ENCODE measurements around the gene ZBTB42.

The ZBTB42 gene

GRCh38 chr14:104782086-104782807 lies 18.7 kb upstream of the ZBTB42 start:
- peaks cover 88% of the 10 kb centered on the region for H3K36me3 ChIP-seq
- peaks cover 54% of the 10 kb centered on the region for H3K4me1 ChIP-seq
- H3K4me2 ChIP-seq, result peak overlapping the region; percentile 43
- peaks cover 97% of the 10 kb centered on the region for H4K20me1 ChIP-seq
- no peaks in the 10 kb centered on the region for H3K27me3 ChIP-seq
- H3K9ac ChIP-seq, result peak overlapping the region; percentile 36; the same call in 1 of the 2 replicates
- H3K9me3 ChIP-seq, result no peaks in the 10 kb centered on the region
- no peak for TF ChIP-seq Cebpa-rat (IDR thresholded peaks at IDR 0.05)
- peak overlapping the region; percentile 65 for H3K27ac ChIP-seq
- no peak overlapping the region for H3K4me3 ChIP-seq

GRCh38 chr14:104782808-104783139 lies 18.1 kb upstream of the ZBTB42 start:
- peak overlapping the region; percentile 43 for H3K4me2 ChIP-seq
- peaks cover 97% of the 10 kb centered on the region for H4K20me1 ChIP-seq
- peaks cover 88% of the 10 kb centered on the region for H3K36me3 ChIP-seq
- H3K27ac ChIP-seq, result peak overlapping the region; percentile 65
- no peaks in the 10 kb centered on the region for H3K27me3 ChIP-seq
- no peak for TF ChIP-seq Cebpa-rat (IDR thresholded peaks at IDR 0.05)
- H3K9me3 ChIP-seq, result no peaks in the 10 kb centered on the region
- H3K4me3 ChIP-seq, result no peak overlapping the region
- H3K4me1 ChIP-seq, result peaks cover 60% of the 10 kb centered on the region
- peak overlapping the region; percentile 36; the same call in 1 of the 2 replicates for H3K9ac ChIP-seq

DNA sequence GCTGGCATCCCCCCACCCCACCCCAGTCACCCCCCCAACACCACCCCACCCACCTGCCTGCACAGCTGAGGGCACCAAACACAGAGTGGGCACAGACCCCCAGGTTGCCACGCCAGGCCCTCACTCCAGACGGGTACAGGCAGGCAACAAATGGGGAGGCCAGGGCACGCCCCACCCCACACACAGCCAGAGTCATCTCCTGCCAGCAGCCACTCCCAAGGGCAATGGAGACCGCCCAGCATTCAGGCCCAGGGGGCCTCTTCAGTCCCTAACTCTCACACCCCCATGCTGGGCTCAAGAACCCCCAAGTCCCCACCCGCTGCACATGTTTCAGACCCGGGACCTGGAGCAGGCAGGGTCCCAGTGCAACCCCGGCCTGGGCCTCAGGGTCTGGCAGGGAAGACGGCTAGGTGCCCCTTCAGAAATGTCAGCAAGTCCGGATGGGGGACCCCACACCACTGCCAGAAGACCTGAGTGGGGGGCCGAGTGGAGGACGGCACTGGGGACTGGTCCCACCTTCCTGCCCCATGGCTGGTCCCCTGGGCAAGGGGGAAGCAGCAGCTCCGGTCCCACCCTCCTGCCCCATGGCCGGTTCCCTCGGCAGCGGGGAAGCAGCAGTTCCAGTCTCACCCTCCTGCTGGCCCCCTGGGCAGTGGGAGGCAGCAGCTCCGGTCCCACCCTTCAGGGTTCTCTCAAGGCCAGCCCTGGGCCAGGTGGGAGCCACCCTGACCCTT lies 17.2 kb upstream of the ZBTB42 start:
- H3K36me3 ChIP-seq, result peaks cover 88% of the 10 kb centered on the region
- H4K20me1 ChIP-seq, result peaks cover 97% of the 10 kb centered on the region
- TF ChIP-seq Cebpa-rat (IDR thresholded peaks at IDR 0.05), result no peak
- no peaks in the 10 kb centered on the region for H3K9me3 ChIP-seq
- peak overlapping the region; percentile 51 for H3K4me2 ChIP-seq
- peak overlapping the region; percentile 8; the same call in 1 of the 2 replicates for H3K9ac ChIP-seq
- no peak overlapping the region for H3K4me3 ChIP-seq
- peak overlapping the region; percentile 60; the same call in 1 of the 2 replicates for H3K27ac ChIP-seq
- H3K4me1 ChIP-seq, result peaks cover 68% of the 10 kb centered on the region
- no peaks in the 10 kb centered on the region for H3K27me3 ChIP-seq

- peaks cover 74% of the 10 kb centered on the region for H3K4me1 ChIP-seq
- H4K20me1 ChIP-seq, result peaks cover 97% of the 10 kb centered on the region
- H3K4me2 ChIP-seq, result peak overlapping the region; percentile 51
Observed at GRCh38 chr14:104784218-104784568, 16.7 kb upstream of the ZBTB42 start.

GRCh38 chr14:104784846-104785707 lies 15.8 kb upstream of the ZBTB42 start:
- H3K4me2 ChIP-seq, result peak overlapping the region; percentile 90
- peak overlapping the region; percentile 80 for H3K27ac ChIP-seq
- H3K4me3 ChIP-seq, result no peak overlapping the region
- peaks cover 81% of the 10 kb centered on the region for H3K4me1 ChIP-seq
- H3K36me3 ChIP-seq, result peaks cover 88% of the 10 kb centered on the region
- H3K9me3 ChIP-seq, result no peaks in the 10 kb centered on the region
- H4K20me1 ChIP-seq, result peaks cover 97% of the 10 kb centered on the region
- peak overlapping the region; percentile 63 for H3K9ac ChIP-seq
- TF ChIP-seq Cebpa-rat (IDR thresholded peaks at IDR 0.05), result no peak
- no peaks in the 10 kb centered on the region for H3K27me3 ChIP-seq

More at GRCh38 chr14:104784218-104784568, 16.7 kb upstream of the ZBTB42 start:
- Histone ChIP-seq H3K4me3 (no peak overlapping the region), H3K9me3 (no peaks in the 10 kb centered on the region), H3K27me3 (no peaks in the 10 kb centered on the region), H3K9ac (peak overlapping the region; percentile 8; the same call in 1 of the 2 replicates), H3K36me3 (peaks cover 88% of the 10 kb centered on the region), H3K27ac (peak overlapping the region; percentile 60; the same call in 1 of the 2 replicates)
- no peak for TF ChIP-seq Cebpa-rat (IDR thresholded peaks at IDR 0.05)

- Histone ChIP-seq H3K9ac (peak overlapping the region; percentile 63), H3K27ac (peak overlapping the region; percentile 80), H3K4me2 (peak overlapping the region; percentile 90), H3K4me1 (peaks cover 86% of the 10 kb centered on the region), H4K20me1 (peaks cover 97% of the 10 kb centered on the region), H3K36me3 (peaks cover 89% of the 10 kb centered on the region), H3K9me3 (no peaks in the 10 kb centered on the region), H3K27me3 (no peaks in the 10 kb centered on the region), H3K4me3 (no peak overlapping the region)
- no peak for TF ChIP-seq Cebpa-rat (IDR thresholded peaks at IDR 0.05)
Observed at GRCh38 chr14:104785708-104786080, 15.2 kb upstream of the ZBTB42 start.

GRCh38 chr14:104786091-104786586 lies 14.8 kb upstream of the ZBTB42 start:
- Histone ChIP-seq H3K4me2 (peak overlapping the region; percentile 90), H3K27me3 (no peaks in the 10 kb centered on the region), H3K4me3 (no peak overlapping the region; the same call in 1 of the 2 replicates), H4K20me1 (peaks cover 97% of the 10 kb centered on the region), H3K9me3 (no peaks in the 10 kb centered on the region), H3K36me3 (peaks cover 89% of the 10 kb centered on the region), H3K9ac (peak overlapping the region; percentile 63), H3K4me1 (peaks cover 90% of the 10 kb centered on the region), H3K27ac (peak overlapping the region; percentile 80)
- no peak for TF ChIP-seq Cebpa-rat (IDR thresholded peaks at IDR 0.05)

DNA sequence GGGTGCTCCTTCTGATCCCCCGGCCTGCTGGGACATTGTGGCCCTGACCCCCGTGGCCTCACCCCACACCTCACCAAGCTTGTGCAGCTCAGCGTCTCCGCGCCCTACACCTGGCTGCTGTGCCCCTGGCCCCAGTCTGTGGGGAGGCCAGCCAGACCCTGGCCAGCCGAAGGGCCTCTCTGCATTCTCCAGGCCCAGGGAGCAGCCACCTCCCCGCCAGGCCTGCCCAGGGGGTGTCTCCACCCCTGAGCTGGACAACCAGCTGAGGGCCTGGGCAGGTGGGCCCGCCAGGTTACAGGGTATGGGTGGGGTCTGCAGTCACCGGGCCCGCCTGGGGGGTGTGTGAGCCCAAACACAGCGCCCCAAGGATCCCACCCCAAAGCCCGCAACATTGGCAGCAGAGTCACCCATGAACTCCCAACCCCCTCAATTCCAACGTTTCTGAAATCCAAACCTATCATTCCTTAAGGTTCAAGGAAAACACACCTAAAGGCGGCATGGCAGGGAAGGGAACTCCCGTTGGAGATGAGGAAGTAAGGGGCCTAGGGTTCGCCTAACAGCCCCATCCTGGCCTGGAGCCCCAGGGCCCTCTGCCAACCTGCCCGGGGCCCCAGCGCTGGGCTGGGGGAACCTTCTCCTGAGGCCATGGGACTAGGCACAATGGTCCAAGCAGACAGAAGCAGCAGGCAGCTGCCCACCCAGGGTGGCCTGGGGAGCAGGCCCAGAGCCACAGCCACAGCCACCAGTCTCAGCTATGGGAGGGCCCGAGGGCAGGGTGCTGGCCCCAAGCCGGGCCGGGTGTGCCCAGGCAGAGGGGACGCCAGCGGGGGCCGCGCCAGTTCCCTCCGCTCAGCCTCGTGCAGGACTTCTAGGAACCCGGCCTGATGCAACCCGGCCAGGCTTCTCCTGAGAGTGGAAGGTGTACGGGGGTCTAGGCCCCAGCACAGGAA lies 13.9 kb upstream of the ZBTB42 start:
- TF ChIP-seq Cebpa-rat (IDR thresholded peaks at IDR 0.05), result no peak
- H3K36me3 ChIP-seq, result peaks cover 90% of the 10 kb centered on the region
- H3K4me1 ChIP-seq, result peaks cover 94% of the 10 kb centered on the region
- H3K4me3 ChIP-seq, result peak overlapping the region; percentile 46; the same call in 1 of the 2 replicates
- peaks cover 98% of the 10 kb centered on the region for H4K20me1 ChIP-seq
- peak overlapping the region; percentile 80 for H3K27ac ChIP-seq
- peak overlapping the region; percentile 63 for H3K9ac ChIP-seq
- H3K27me3 ChIP-seq, result no peaks in the 10 kb centered on the region
- no peaks in the 10 kb centered on the region for H3K9me3 ChIP-seq
- H3K4me2 ChIP-seq, result peak overlapping the region; percentile 90
